Measurements from ENCODE around the gene ALAS1.

The ALAS1 gene

GRCh38 chr3:52223449-52224408 is 25.8 kb downstream of the ALAS1 start:
- Histone ChIP-seq H2BK5ac (ENCODE audit: low read length) (peak overlapping the region; percentile 96), H3K4me2 (ENCODE audit: insufficient read depth, low read length, poor library complexity, severe bottlenecking) (no peak overlapping the region), H3K4ac (ENCODE audit: low read length) (peak overlapping the region; percentile 37), H3K36me3 (replicated peaks in 1 of 2; ENCODE audit: control insufficient read depth in 2 of 2, insufficient read depth in 2 of 2, low read length in 2 of 2) (peaks cover 0 to 4% of the 10 kb centered on the region in 2 donors), H3K4me1 (ENCODE audit: control insufficient read depth in 2 of 2, insufficient read depth in 1 of 2, low read depth in 1 of 2, low read length in 2 of 2) (peaks cover 6 to 9% of the 10 kb centered on the region in 2 donors), H2BK12ac (ENCODE audit: low read length) (peak overlapping the region; percentile 7), H3K9ac (ENCODE audit: low read depth, low read length, poor library complexity) (peak overlapping the region; percentile 70), H3K27me3 (ENCODE audit: control insufficient read depth in 3 of 3, insufficient read depth in 3 of 3, low read depth in 1 of 3, low read length in 3 of 3) (no peaks in the 10 kb centered on the region), H2BK15ac (ENCODE audit: low read length) (no peak overlapping the region), H4K91ac (ENCODE audit: low read depth, low read length, poor library complexity) (peak overlapping the region; percentile 30), H3K18ac (ENCODE audit: low read length) (peak overlapping the region; percentile 48), H3K9me3 (replicated peaks in 1 of 2; ENCODE audit: control insufficient read depth in 2 of 2, insufficient read depth in 1 of 2, low read depth in 1 of 2, low read length in 2 of 2) (no peaks in the 10 kb centered on the region), H3K4me3 (ENCODE audit: low read length in 2 of 2) (no peak overlapping the region), H2BK120ac (ENCODE audit: low read depth, low read length) (peak overlapping the region; percentile 72), H2AK5ac (ENCODE audit: low read depth, low read length) (peak overlapping the region; percentile 92), H4K8ac (ENCODE audit: low read depth, low read length) (no peak overlapping the region), H3K14ac (ENCODE audit: low read length) (no peak overlapping the region), H3K23ac (ENCODE audit: low read depth, low read length, poor library complexity) (no peak overlapping the region), H2AFZ (ENCODE audit: low read length) (no peak overlapping the region), H3K27ac (replicated peaks; ENCODE audit: low read length) (no peak overlapping the region), H3K79me1 (ENCODE audit: low read depth, low read length) (peaks cover 2% of the 10 kb centered on the region)
- DNase-seq (ENCODE audit: low spot score), result no peak
- no CpG with 5 or more reads among the region's 32 CpGs for WGBS, 2 donors (ENCODE audit: extremely low coverage in 2 of 2, insufficient read length in 2 of 2, insufficient replicate concordance in 1 of 2)

DNA sequence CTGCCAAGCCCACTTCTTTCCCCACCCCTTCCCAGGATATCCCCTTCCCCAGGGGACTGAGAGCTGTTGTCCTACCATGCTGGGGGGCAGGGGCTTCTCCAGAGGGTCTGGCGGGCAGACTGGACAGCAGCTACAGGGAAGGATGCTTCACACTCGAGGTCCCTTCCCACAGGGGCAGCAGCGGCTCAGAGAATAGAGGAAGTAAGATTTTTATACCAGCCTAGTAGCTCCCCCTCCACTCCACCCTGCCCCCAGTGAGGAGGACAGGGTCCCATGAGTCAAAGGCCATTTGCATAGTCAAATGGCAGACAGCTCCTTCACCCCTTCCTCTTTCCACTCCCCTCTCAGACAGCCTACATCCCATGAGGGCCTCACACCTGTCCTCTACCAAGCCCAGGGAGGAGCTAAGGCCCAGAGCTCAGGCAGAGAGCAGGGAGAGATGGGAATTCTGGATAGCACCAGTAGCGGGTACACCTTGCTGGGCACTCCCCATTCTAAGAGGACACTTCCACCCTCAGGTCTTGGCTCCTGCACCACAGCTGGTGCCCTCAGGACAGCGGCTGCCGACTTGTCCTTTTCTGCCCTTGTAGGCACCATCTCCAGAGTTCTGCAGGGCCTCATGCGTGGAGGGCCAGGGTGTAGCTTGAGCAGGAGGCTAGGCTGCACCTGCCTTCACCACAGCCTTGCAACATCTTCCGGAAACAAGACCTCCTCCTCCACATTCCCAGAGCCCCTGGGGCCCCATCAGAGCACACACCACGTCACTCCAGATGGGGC is 27.7 kb downstream of the ALAS1 start, which contains the start of gene TLR9:
Gene TLR9, minus strand, starts transcription at position 194 of the 777 bp plus-strand sequence. Its CDS starts 116 bp downstream, at position 78.
- Histone ChIP-seq H4K91ac (ENCODE audit: low read depth, low read length, poor library complexity) (no peak within 1 kb of the TSS), H3K27ac (replicated peaks; ENCODE audit: low read length) (no peak within 1 kb of the TSS), H2BK12ac (ENCODE audit: low read length) (peak within 1 kb of the TSS; percentile 75), H3K36me3 (replicated peaks in 1 of 2; ENCODE audit: control insufficient read depth in 2 of 2, insufficient read depth in 2 of 2, low read length in 2 of 2) (peaks cover 5 to 23% of the 10 kb centered on the region in 2 donors), H3K18ac (ENCODE audit: low read length) (no peak within 1 kb of the TSS), H3K27me3 (ENCODE audit: control insufficient read depth in 3 of 3, insufficient read depth in 3 of 3, low read depth in 1 of 3, low read length in 3 of 3) (no peaks in the 10 kb centered on the region), H3K4me1 (ENCODE audit: control insufficient read depth in 2 of 2, insufficient read depth in 1 of 2, low read depth in 1 of 2, low read length in 2 of 2) (peaks cover 0 to under 1% of the 10 kb centered on the region in 2 donors), H2AK5ac (ENCODE audit: low read depth, low read length) (peak within 1 kb of the TSS; percentile 70), H3K9me3 (replicated peaks in 1 of 2; ENCODE audit: control insufficient read depth in 2 of 2, insufficient read depth in 1 of 2, low read depth in 1 of 2, low read length in 2 of 2) (no peaks in the 10 kb centered on the region), H3K23ac (ENCODE audit: low read depth, low read length, poor library complexity) (peak within 1 kb of the TSS; percentile 55), H2BK5ac (ENCODE audit: low read length) (peak within 1 kb of the TSS; percentile 6), H3K4ac (ENCODE audit: low read length) (no peak within 1 kb of the TSS), H2BK120ac (ENCODE audit: low read depth, low read length) (peak within 1 kb of the TSS; percentile 16), H3K4me2 (ENCODE audit: insufficient read depth, low read length, poor library complexity, severe bottlenecking) (no peak within 1 kb of the TSS), H3K9ac (ENCODE audit: low read depth, low read length, poor library complexity) (no peak within 1 kb of the TSS), H2BK15ac (ENCODE audit: low read length) (peak within 1 kb of the TSS; percentile 49), H3K14ac (ENCODE audit: low read length) (peak within 1 kb of the TSS; percentile 56), H2AFZ (ENCODE audit: low read length) (no peak within 1 kb of the TSS), H3K4me3 (ENCODE audit: low read length in 2 of 2) (no peak within 1 kb of the TSS), H3K79me1 (ENCODE audit: low read depth, low read length) (peaks cover 2% of the 10 kb centered on the region), H4K8ac (ENCODE audit: low read depth, low read length) (peak within 1 kb of the TSS; percentile 52)
- no CpG with 5 or more reads among the region's 9 CpGs for WGBS, 2 donors (ENCODE audit: extremely low coverage in 2 of 2, insufficient read length in 2 of 2, insufficient replicate concordance in 1 of 2)
- DNase-seq (ENCODE audit: low spot score), result no peak

- no peak overlapping the region for H3K27ac ChIP-seq (replicated peaks; ENCODE audit: low read length)
- no peaks in the 10 kb centered on the region for H3K9me3 ChIP-seq (replicated peaks in 1 of 2; ENCODE audit: control insufficient read depth in 2 of 2, insufficient read depth in 1 of 2, low read depth in 1 of 2, low read length in 2 of 2)
- DNase-seq (ENCODE audit: low spot score), result no peak
- peaks cover 9 to 30% of the 10 kb centered on the region in 2 donors for H3K36me3 ChIP-seq (replicated peaks in 1 of 2; ENCODE audit: control insufficient read depth in 2 of 2, insufficient read depth in 2 of 2, low read length in 2 of 2)
- no peak overlapping the region for H4K8ac ChIP-seq (ENCODE audit: low read depth, low read length)
- WGBS, 2 donors (ENCODE audit: extremely low coverage in 2 of 2, insufficient read length in 2 of 2, insufficient replicate concordance in 1 of 2), result no CpG with 5 or more reads among the region's 5 CpGs
- H3K4ac ChIP-seq (ENCODE audit: low read length), result no peak overlapping the region
- no peak overlapping the region for H4K91ac ChIP-seq (ENCODE audit: low read depth, low read length, poor library complexity)
- no peaks in the 10 kb centered on the region for H3K4me1 ChIP-seq (ENCODE audit: control insufficient read depth in 2 of 2, insufficient read depth in 1 of 2, low read depth in 1 of 2, low read length in 2 of 2)
- H2BK120ac ChIP-seq (ENCODE audit: low read depth, low read length), result no peak overlapping the region
- H3K27me3 ChIP-seq (ENCODE audit: control insufficient read depth in 3 of 3, insufficient read depth in 3 of 3, low read depth in 1 of 3, low read length in 3 of 3), result no peaks in the 10 kb centered on the region
- peak overlapping the region; percentile 6 for H2BK5ac ChIP-seq (ENCODE audit: low read length)
- no peak overlapping the region for H3K23ac ChIP-seq (ENCODE audit: low read depth, low read length, poor library complexity)
- peaks cover 2% of the 10 kb centered on the region for H3K79me1 ChIP-seq (ENCODE audit: low read depth, low read length)
- H2BK12ac ChIP-seq (ENCODE audit: low read length), result no peak overlapping the region
- H3K14ac ChIP-seq (ENCODE audit: low read length), result no peak overlapping the region
- no peak overlapping the region for H3K9ac ChIP-seq (ENCODE audit: low read depth, low read length, poor library complexity)
- no peak overlapping the region for H3K4me3 ChIP-seq (ENCODE audit: low read length in 2 of 2)
- no peak overlapping the region for H3K18ac ChIP-seq (ENCODE audit: low read length)
- no peak overlapping the region for H3K4me2 ChIP-seq (ENCODE audit: insufficient read depth, low read length, poor library complexity, severe bottlenecking)
- no peak overlapping the region for H2BK15ac ChIP-seq (ENCODE audit: low read length)
- no peak overlapping the region for H2AFZ ChIP-seq (ENCODE audit: low read length)
- H2AK5ac ChIP-seq (ENCODE audit: low read depth, low read length), result no peak overlapping the region
Observed at GRCh38 chr3:52226229-52226817, 28.4 kb downstream of the ALAS1 start.
